Coronary artery (tissue), 2 donors: ENCODE data around the gene WNK1.
A peak's percentile ranks its signal among the peaks of the same experiment; 100 is the strongest.
"Not testable (repeated sequence)": the region's sequence is repeated elsewhere in the genome, so short reads cannot be mapped to it uniquely, and the experiment has no call there.

Experiments
- DNase-seq: peaks from one replicate; pipeline ENCODE4 v3.0.0-alpha.2; 2017; ENCODE audit warnings: low spot score
- H3K27ac ChIP-seq, 2 donors: fragments of 200-600 bp; sonication (generic); one replicate each; pipeline ENCODE4 v1.5.1; 2016 to 2019
- H3K4me3 ChIP-seq: fragments of 200-600 bp; sonication (generic); 2 replicates; pipeline ENCODE4 v1.5.1; 2016; ENCODE audit warnings: mild to moderate bottlenecking, moderate library complexity
- TF ChIP-seq, protein P1 (sequence below): fragments of 200-600 bp; sonication (generic); IDR thresholded peaks from one replicate; pipeline ENCODE4 v1.5.1; 2019; ENCODE audit warnings: antibody characterized with exemption

The WNK1 gene

DNA sequence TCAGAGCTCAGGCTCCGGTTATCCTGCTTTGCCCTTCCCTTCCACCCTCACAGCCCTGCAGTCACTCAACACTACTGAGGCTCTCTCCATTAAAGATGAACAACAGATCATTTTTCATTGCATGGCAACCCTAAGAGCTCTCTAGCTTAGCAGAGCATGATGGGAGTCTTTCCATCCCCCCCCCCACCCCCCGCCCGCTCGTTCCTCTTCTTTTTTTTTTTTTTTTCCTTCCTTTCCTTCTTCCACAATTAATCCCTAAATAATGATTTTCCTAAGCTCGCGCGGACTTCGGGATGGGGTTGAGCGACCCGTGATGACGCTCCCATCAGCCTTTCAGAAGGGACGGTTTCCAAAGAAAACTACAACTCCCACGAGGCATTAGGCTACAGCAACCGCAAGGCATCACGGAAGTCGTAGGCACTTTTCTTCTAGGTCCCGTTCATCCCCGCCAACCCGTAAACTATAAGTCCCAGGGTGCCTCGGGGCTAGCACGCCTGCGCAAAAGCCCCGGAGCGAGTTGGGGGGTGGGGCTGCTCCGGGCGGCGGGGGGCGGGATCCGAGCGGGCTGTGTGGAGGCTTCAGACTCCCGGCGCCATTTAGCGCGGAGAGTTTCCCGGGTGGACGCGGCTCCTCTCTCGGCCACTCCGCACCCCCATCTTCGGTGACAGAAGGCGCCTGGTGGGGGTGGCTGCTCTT, at the start of gene WNK1:
Gene WNK1, plus strand, starts transcription at position 581 of the 696 bp plus-strand sequence. CDS start 987 bp downstream, outside the sequence.
- peak within 1 kb of the TSS; percentile 94 for H3K4me3 ChIP-seq
- peak; percentile 98 for DNase-seq
- peak within 1 kb of the TSS; percentile 96 to 98 for H3K27ac ChIP-seq
- TF ChIP-seq, protein P1, sequence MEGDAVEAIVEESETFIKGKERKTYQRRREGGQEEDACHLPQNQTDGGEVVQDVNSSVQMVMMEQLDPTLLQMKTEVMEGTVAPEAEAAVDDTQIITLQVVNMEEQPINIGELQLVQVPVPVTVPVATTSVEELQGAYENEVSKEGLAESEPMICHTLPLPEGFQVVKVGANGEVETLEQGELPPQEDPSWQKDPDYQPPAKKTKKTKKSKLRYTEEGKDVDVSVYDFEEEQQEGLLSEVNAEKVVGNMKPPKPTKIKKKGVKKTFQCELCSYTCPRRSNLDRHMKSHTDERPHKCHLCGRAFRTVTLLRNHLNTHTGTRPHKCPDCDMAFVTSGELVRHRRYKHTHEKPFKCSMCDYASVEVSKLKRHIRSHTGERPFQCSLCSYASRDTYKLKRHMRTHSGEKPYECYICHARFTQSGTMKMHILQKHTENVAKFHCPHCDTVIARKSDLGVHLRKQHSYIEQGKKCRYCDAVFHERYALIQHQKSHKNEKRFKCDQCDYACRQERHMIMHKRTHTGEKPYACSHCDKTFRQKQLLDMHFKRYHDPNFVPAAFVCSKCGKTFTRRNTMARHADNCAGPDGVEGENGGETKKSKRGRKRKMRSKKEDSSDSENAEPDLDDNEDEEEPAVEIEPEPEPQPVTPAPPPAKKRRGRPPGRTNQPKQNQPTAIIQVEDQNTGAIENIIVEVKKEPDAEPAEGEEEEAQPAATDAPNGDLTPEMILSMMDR = no peak

DNA sequence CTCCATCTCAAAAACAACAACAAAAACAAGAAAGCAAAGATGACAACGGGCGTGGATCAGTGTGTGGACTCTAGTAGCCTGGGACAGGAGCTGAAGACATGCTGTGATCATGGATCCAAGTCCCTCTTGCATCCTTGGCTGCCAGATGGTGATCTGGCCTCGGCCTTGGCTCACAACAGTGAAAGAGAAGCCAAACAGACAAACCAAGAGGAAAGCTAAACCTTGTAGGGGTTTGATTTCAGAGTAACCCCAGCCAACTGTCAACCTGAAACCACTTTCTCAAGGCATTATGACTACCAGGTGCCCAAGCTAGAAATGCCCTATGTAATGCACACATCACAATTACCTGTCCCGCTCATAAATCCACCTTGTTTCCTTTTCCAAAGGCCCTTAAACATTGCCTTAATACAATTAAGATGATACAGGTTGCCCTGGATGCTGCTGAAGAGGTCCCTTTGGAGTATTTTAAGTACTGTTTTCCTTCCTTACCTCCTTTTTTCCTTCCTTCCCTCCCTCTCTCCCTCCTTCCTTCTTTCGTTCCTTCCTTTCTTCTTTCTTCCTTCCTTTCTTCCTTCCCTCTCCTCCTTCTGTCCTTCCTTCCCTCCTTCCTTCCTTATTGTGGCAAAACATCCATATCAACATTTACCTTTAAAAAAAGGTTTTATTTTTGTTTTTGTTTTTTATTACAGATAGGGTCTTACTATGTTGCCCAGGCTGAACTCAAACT, 47.7 kb upstream of the WNK1 start:
- TF ChIP-seq, protein P1 = no peak
- H3K4me3 ChIP-seq = no peak overlapping the region
- no peak overlapping the region for H3K27ac ChIP-seq
- no peak for DNase-seq

DNA sequence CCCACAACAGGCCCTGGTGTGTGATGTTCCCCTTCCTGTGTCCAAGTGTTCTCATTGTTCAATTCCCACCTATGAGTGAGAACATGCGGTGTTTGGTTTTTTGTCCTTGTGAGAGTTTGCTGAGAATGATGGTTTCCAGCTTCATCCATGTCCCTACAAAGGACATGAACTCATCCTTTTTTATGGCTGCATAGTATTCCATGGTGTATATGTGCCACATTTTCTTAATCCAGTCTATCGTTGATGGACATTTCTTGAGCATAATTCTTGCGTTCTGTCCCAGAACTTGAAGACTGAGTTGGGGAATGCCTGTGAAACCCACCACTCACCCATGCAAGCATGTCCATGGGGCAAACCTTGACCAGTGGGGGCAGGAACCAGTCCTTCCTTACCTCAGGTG, 44.3 kb upstream of the WNK1 start:
- DNase-seq = not testable (repeated sequence)

DNA sequence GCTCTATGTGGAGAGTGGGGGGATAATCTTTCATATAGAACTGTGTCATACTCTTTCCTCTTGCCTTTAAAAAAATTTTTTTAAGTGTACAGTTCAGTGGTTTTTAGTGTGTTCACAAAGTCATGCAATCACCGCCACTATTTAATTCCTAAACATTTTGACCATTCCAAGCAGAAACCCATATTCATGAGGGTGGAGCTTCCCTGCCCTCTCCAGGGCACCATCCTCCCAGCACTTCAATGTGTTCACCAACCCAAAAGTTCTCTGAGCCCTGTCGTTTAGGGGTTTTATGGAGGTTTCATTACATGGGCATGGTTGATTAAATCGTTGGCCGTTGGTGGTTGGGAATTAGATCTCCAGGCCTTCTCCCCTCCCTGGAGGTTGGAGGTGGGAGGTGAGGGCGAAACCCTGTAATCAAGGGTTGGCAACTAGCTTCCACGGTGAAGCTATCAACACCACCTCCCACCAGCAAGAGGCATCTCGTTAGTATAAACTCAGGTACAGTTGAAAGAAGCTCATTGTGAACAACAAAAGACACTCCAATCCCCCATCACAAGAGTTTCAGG, 42.8 kb upstream of the WNK1 start:
- H3K27ac ChIP-seq = no peak overlapping the region
- DNase-seq = no peak
- no peak overlapping the region for H3K4me3 ChIP-seq
- TF ChIP-seq, protein P1 = no peak

More for the DNA sequence above, 44.3 kb upstream of the WNK1 start:
- not testable (repeated sequence) for H3K4me3 ChIP-seq, H3K27ac ChIP-seq

DNA sequence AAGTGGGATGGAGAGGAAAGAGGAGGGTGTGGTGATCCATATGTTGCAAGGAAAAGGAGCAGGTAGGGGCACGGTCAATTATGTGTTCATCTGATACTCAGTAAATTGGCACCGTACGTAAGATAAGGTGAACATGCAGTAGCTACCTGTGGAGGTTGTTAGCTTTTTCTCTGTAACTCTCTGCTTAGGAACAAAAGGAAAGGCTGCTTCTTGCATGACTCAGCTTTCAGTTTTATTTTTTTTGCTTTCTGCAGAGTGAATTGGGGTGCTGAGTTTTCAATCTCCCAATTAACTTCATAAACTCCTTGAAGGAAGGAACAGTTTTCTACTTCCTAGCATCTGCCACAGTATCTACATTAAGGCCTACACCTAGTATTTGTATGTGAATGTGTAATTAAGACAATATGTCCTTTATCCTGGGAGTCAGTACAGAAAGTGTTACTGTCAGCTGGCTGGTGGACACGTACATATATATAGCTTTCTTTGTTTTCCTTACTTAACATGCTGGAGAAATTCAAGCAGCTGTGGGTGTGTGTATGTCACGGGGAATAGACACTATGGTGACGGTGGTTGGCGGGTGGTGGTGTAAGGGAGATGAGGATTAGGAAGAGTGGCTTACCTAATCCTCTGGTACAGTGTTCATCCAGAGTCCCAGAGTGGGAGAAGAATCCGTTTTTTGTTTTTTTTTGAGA, 40.1 kb upstream of the WNK1 start:
- TF ChIP-seq, protein P1 = no peak
- H3K27ac ChIP-seq = no peak overlapping the region
- DNase-seq = no peak
- H3K4me3 ChIP-seq = no peak overlapping the region

DNA sequence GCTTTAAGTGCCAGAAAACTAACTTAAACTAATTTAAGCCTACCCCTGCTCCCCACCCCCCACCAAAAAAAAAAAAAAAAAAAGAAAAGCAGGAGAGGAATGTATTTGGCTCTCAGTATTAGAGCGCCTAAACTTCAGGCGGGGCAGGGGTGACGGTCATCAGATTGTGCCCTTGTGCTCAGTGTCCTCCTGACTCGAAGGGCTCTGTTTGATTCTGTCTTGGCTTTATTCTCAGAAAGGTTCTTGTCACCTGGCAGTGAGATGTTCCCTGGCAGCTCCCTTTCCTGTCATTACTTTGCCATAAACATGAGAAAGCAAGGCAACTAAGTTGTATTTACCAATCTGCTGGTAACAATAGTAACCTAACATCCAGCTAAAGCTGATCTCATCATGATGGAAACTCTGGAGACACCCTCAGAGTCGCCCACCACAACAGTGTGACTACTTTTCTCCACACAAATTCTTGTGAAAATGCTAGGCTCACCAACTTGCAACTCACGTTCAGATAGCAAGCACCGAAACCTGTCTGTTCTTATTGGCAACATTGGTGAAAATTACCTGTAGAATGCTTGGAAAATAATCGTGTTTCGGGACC, 39.0 kb upstream of the WNK1 start:
- no peak overlapping the region for H3K4me3 ChIP-seq
- DNase-seq = no peak
- H3K27ac ChIP-seq = no peak overlapping the region
- TF ChIP-seq, protein P1 = no peak

DNA sequence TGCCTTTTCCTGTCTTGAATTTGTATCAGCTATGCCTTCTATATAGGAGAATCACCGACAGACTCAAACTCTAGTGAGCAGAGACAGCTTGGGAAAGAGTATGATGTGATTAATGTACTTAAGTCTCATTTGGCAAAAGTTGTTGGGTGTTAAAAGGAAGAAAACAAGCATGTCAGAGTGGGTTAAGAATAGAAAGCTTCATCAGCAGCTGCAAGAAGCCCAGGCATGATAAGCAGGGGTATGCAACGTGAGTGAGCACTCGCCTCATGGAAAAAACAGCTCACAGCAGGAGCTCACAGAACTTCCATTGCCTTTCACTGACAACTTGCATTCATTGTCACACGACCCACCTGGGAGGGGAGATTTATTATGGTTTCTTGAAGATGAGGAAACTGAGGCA, 35.9 kb upstream of the WNK1 start:
- Histone ChIP-seq H3K4me3 (no peak overlapping the region), H3K27ac (no peak overlapping the region)
- TF ChIP-seq, protein P1 = no peak
- DNase-seq = no peak
